ENCODE data around the gene SUCLG1. TPM values are rescaled to one million over a fixed set of nuclear protein-coding genes. Genes with fewer than 3 reads are reported as not detected.

SUCLG1 gene
- total and polyA plus RNA-seq, 2 of the 8 experiments (the other 6 are each of a cell fraction or from before 2014, with no cell fraction given), result 19.9 to 40.0 TPM

GRCh38 chr2:84481702-84482101 is 22.6 kb upstream of the SUCLG1 start:
- Histone ChIP-seq H4K91ac (replicated peaks; ENCODE audit: insufficient read length, low read length) (no peak overlapping the region), H4K5ac (ENCODE audit: insufficient read length, low read depth, low read length) (no peak overlapping the region), H4K8ac (ENCODE audit: extremely low read depth, insufficient read depth, low read length) (no peak overlapping the region), H2BK20ac (ENCODE audit: low read length) (no peak overlapping the region), H3K4ac (replicated peaks; ENCODE audit: insufficient read length, low read depth, low read length) (no peak overlapping the region), H2BK15ac (ENCODE audit: low read length) (no peak overlapping the region), H3K36me3 (ENCODE audit: control insufficient read depth in 2 of 4, insufficient read depth in 4 of 4, low read length in 3 of 4) (no peaks in the 10 kb centered on the region), H3K23ac (ENCODE audit: insufficient read length) (no peak overlapping the region), H2AFZ (ENCODE audit: low read length) (peak overlapping the region; percentile 32; the same call in 1 of the 2 replicates), H3K23me2 (ENCODE audit: low read depth, low read length) (no peaks in the 10 kb centered on the region), H2BK120ac (replicated peaks; ENCODE audit: low read depth, low read length) (no peak overlapping the region), H3K4me2 (ENCODE audit: insufficient read depth in 1 of 2, low read depth in 2 of 2, low read length in 2 of 2) (no peak overlapping the region), H2AK5ac (ENCODE audit: low read depth, low read length) (no peak overlapping the region), H3K27me3 (replicated peaks in 1 of 4; ENCODE audit: control insufficient read depth in 3 of 4, extremely low read depth in 1 of 4, insufficient read depth in 3 of 4, low read length in 3 of 4) (no peaks in the 10 kb centered on the region), H3K56ac (replicated peaks; ENCODE audit: insufficient read length, low read depth, low read length) (no peak overlapping the region), H4K20me1 (replicated peaks in 1 of 2; ENCODE audit: control insufficient read depth in 1 of 2, insufficient read depth in 2 of 2, low read length in 2 of 2) (no peaks in the 10 kb centered on the region), H3K14ac (ENCODE audit: insufficient read length) (no peak overlapping the region), H3K79me1 (ENCODE audit: low read depth, low read length) (no peaks in the 10 kb centered on the region), H3K4me3 (ENCODE audit: extremely low read depth in 1 of 4, insufficient read depth in 2 of 4, low read depth in 3 of 4, low read length in 4 of 4) (no peak overlapping the region), H2BK5ac (ENCODE audit: low read depth, low read length) (no peak overlapping the region), H3K18ac (ENCODE audit: extremely low read depth, low read length) (no peak overlapping the region), H3K4me1 (replicated peaks in 1 of 4; ENCODE audit: control insufficient read depth in 3 of 4, insufficient read depth in 4 of 4, low read length in 3 of 4) (no peaks in the 10 kb centered on the region), H3K79me2 (ENCODE audit: control insufficient read depth in 1 of 2, insufficient read depth in 2 of 2, low read length in 2 of 2) (no peaks in the 10 kb centered on the region), H3K9ac (replicated peaks in 1 of 4; ENCODE audit: extremely low read depth in 1 of 4, low read depth in 3 of 4, low read length in 3 of 4) (no peak overlapping the region), H3K9me3 (ENCODE audit: insufficient read depth in 2 of 2, low read depth in 1 of 2, low read length in 1 of 2) (peaks cover 10 to 14% of the 10 kb centered on the region in 2 experiments), H2BK12ac (ENCODE audit: low read depth, low read length) (no peak overlapping the region), H3K27ac (ENCODE audit: low read depth, low read length) (no peak overlapping the region)
- 96% methylated on average over 5 of the region's 5 CpGs; no CpG with 5 or more reads in 1 of the 2 experiments for WGBS, 2 experiments (ENCODE audit: extremely low coverage in 1 of 2, insufficient coverage in 1 of 2, insufficient read length in 1 of 2, insufficient replicate concordance in 2 of 2, low coverage in 1 of 2, low lambda C conversion rate in 2 of 2, missing lambda C conversion rate in 1 of 2)
- POLR2A ChIA-PET (ENCODE audit: partially characterized antibody), result interaction anchor here (1.0 kb wide), 1 partner anchor 22 kb away, joined by 3 read pairs; no protein-coding TSS in a partner anchor
- CTCF ChIA-PET (ENCODE audit: partially characterized antibody), result interaction anchor here (1.2 kb wide), 1 partner anchor 10 kb away, joined by 3 read pairs; no protein-coding TSS in a partner anchor
- no peak for FAIRE-seq
- no peak for DNase-seq (ENCODE audit: low read depth in 1 of 2, low spot score in 2 of 2)
- TF ChIP-seq, protein P1, sequence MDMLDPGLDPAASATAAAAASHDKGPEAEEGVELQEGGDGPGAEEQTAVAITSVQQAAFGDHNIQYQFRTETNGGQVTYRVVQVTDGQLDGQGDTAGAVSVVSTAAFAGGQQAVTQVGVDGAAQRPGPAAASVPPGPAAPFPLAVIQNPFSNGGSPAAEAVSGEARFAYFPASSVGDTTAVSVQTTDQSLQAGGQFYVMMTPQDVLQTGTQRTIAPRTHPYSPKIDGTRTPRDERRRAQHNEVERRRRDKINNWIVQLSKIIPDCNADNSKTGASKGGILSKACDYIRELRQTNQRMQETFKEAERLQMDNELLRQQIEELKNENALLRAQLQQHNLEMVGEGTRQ (IDR thresholded peaks at IDR 0.05; ENCODE audit: low read length), result no peak
- TF ChIP-seq SIRT6 (IDR thresholded peaks at IDR 0.05; ENCODE audit: low read length) (no peak), PHF8 (conservative IDR thresholded peaks at IDR 0.05; ENCODE audit: low read depth, low read length) (no peak), HDAC6 (IDR thresholded peaks at IDR 0.05; ENCODE audit: low read depth, low read length) (no peak), BCL11A (IDR thresholded peaks at IDR 0.05; ENCODE audit: low read depth in 2 of 2, low read length in 2 of 2) (no peak), TCF12 (IDR thresholded peaks at IDR 0.05; ENCODE audit: low read depth, low read length) (no peak), CBX5 (IDR thresholded peaks at IDR 0.05; ENCODE audit: low read depth, low read length) (no peak), TBP (IDR thresholded peaks at IDR 0.05; ENCODE audit: low read depth, low read length) (no peak), TAF7 (optimal IDR thresholded peaks at IDR 0.05; ENCODE audit: borderline replicate concordance, low read depth, low read length) (no peak), TEAD4 (IDR thresholded peaks at IDR 0.05; ENCODE audit: low read depth, low read length) (no peak), SP2 (IDR thresholded peaks at IDR 0.05; ENCODE audit: low read length) (no peak), MAFK (IDR thresholded peaks at IDR 0.05; ENCODE audit: low read depth, low read length) (no peak), POLR2A (IDR thresholded peaks at IDR 0.05; ENCODE audit: control extremely low read depth in 1 of 2, low read depth in 2 of 2, low read length in 2 of 2) (no peak)
- TF ChIP-seq, protein P2, sequence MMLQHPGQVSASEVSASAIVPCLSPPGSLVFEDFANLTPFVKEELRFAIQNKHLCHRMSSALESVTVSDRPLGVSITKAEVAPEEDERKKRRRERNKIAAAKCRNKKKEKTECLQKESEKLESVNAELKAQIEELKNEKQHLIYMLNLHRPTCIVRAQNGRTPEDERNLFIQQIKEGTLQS (IDR thresholded peaks at IDR 0.05; ENCODE audit: insufficient read depth, low read depth, low read length), result no peak

Measured in H1 (cell line).